GM12874 (cell line): Measurements from ENCODE around the gene LHX3.

Experiments used
- CTCF ChIP-seq: IDR thresholded peaks from 2 replicates; pipeline ENCODE4 v1.5.1; 2011; ENCODE audit warnings: low read depth, mild to moderate bottlenecking, control low read depth, low read length, moderate library complexity; ENCODE audit not compliant: insufficient read depth

Gene LHX3

DNA sequence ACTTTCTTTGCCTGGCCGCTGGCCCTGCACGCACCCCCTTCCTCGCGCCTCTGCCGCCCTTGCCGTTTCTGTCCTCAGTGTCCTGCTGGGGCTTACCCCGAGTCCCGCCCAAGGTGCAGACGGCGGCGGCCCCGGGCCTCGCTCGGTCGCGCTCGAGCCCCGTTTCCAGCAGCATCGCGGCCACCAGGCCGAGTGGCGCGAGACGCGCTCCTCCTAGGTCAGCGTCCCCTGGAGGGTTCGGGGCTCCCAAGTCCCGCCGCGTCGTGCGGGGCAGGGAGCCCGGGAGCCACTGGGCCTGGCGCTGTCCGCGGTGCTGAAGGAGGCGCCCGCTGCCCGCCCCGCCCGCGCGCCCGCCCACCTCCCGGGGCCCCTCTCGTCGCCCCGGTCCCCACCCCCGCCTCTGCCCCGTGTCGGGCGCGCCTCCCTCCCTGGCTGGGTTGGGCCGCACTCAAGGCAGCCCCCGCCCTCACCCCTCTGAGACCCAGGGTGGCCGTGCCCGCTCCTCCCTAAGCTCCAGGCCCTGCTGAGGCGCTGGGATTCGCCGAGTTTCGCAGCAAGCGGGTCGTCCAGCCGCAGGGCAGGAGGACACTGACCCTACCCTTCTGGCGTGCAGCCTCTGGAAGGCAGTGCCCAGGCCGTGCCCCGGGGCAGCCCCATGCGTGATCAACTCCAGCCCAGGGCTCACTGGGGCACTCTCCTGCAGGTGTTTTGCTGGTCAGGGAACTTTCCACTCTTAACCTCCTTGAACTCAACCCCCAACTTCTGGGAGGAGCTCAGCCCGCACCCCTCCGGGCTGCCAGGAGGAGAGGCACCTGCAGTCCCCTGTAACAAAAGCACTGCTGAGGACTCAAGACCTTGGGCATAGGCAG, at the start of gene LHX3:
LHX3 (minus strand) TSS at position 291 of the 869 bp plus-strand sequence; CDS start at position 175, 116 bp downstream.
- no peak for TF ChIP-seq CTCF

- no peak for TF ChIP-seq CTCF
These were observed 48.6 kb upstream of the LHX3 start for GRCh38 chr9:136253246-136254130.

DNA sequence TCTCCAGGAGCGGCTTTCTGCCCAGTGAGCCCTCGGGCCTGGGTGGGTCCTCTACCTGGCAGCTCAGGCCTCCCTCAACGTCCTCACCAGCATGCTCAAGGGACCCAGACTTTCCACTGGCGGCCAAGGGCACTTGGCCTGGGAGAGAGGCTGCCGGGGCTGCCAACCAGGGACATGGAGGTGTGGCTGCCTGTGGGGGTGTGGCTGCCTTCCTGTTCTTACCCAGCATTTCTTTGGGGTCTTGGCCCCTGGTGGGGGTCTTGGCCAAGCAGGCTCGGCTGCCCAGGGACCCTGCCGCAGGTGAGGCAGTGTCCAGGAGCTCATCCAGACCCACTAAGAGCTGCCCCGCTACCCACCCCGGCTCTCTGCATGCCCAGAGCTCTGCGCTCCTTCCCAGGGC, 47.9 kb upstream of the LHX3 start:
- TF ChIP-seq CTCF: no peak

- no peak for TF ChIP-seq CTCF
These were observed 47.4 kb upstream of the LHX3 start for GRCh38 chr9:136252281-136252680.

- no peak for TF ChIP-seq CTCF
These were observed 46.6 kb upstream of the LHX3 start for GRCh38 chr9:136251264-136252115.

- TF ChIP-seq CTCF: no peak
These were observed 45.7 kb upstream of the LHX3 start for GRCh38 chr9:136250676-136251075.
